Cerebellar cortex (tissue), 1 donor: ENCODE results near the gene DDI2.
"Not testable (repeated sequence)": the region's sequence is repeated elsewhere in the genome, so short reads cannot be mapped to it uniquely, and the experiment has no call there.

Experiments
- DNase-seq: peaks from one replicate; pipeline ENCODE4 v3.0.0-alpha.2; 2015; ENCODE audit warnings: low spot score

Gene DDI2

GRCh38 chr1:15678578-15678977 lies 61.3 kb downstream of the DDI2 start:
- no peak for DNase-seq

GRCh38 chr1:15680131-15680530 lies 62.9 kb downstream of the DDI2 start:
- no peak for DNase-seq

GRCh38 chr1:15680561-15681348 lies 63.5 kb downstream of the DDI2 start:
- DNase-seq = no peak

GRCh38 chr1:15681349-15682292 lies 64.4 kb downstream of the DDI2 start:
- DNase-seq = no peak

- no peak for DNase-seq
These were observed 65.7 kb downstream of the DDI2 start for GRCh38 chr1:15682936-15683341.

GRCh38 chr1:15683345-15684039 lies 66.2 kb downstream of the DDI2 start:
- DNase-seq = no peak

- no peak for DNase-seq
These were observed 66.8 kb downstream of the DDI2 start, which contains the start of gene PLEKHM2 for GRCh38 chr1:15684042-15684461. Gene PLEKHM2, plus strand, starts transcription at chr1:15684320. Its CDS starts 239 bp downstream, at chr1:15684559.

- peak; percentile 65 for DNase-seq
These were observed 67.4 kb downstream of the DDI2 start for GRCh38 chr1:15684468-15685291.

- DNase-seq = peak; percentile 29
These were observed 68.6 kb downstream of the DDI2 start for GRCh38 chr1:15685820-15686219.

- DNase-seq = no peak
These were observed 70.2 kb downstream of the DDI2 start for GRCh38 chr1:15687446-15687845.

- DNase-seq = no peak
These were observed 73.1 kb downstream of the DDI2 start for GRCh38 chr1:15690317-15690716.

- no peak for DNase-seq
These were observed 74.3 kb downstream of the DDI2 start for GRCh38 chr1:15691434-15692032.

GRCh38 chr1:15692121-15692682 lies 74.9 kb downstream of the DDI2 start:
- DNase-seq = no peak

GRCh38 chr1:15693371-15693770 lies 76.1 kb downstream of the DDI2 start:
- DNase-seq = peak; percentile 90

GRCh38 chr1:15696956-15697521 lies 79.8 kb downstream of the DDI2 start:
- DNase-seq = peak; percentile 34

- no peak for DNase-seq
These were observed 80.9 kb downstream of the DDI2 start for GRCh38 chr1:15698201-15698600.

- DNase-seq = not testable (repeated sequence)
These were observed 82.1 kb downstream of the DDI2 start for GRCh38 chr1:15699321-15699720.

GRCh38 chr1:15700508-15700907 lies 83.2 kb downstream of the DDI2 start:
- DNase-seq = no peak

- no peak for DNase-seq
These were observed 84.5 kb downstream of the DDI2 start for GRCh38 chr1:15701784-15702183.
